ENCODE measurements around the gene ZNF512.
A peak's percentile ranks its signal among the peaks of the same experiment; 100 is the strongest.

The ZNF512 gene

DNA sequence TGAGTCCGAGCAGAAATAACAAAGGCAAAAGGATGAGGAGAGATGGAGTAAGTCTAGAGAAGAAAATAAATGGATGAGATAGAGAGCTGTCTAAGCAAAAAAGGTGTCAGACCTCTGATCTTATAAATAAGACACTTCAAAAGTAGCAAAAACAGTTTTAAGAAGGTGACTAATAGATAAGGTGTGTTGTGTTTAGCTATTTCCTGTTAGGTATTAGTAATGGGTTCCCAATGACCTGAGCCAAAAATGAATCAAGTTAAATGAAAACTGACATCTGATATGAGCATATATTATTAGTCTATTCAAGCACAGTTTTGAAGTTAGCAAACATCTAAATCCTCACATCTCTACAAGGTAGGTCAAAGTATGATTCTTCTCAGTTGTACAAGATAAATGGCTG lies 69.9 kb downstream of the ZNF512 start:
- Histone ChIP-seq H3K27ac (ENCODE audit: low read length) (no peak overlapping the region), H3K36me3 (ENCODE audit: control insufficient read depth, insufficient read depth, low read length) (peaks cover 21% of the 10 kb centered on the region; the same call in 1 of the 2 replicates), H3K4me1 (ENCODE audit: control insufficient read depth, insufficient read depth, low read length) (no peaks in the 10 kb centered on the region), H3K4me3 (ENCODE audit: low read length) (no peak overlapping the region), H3K9me3 (ENCODE audit: control insufficient read depth, insufficient read depth, low read length) (no peaks in the 10 kb centered on the region), H3K27me3 (ENCODE audit: control insufficient read depth, insufficient read depth, low read length) (no peaks in the 10 kb centered on the region)
- WGBS (ENCODE audit: insufficient coverage, insufficient read length), result 100% methylated on average over 1 of the region's 1 CpG
- no peak for DNase-seq (ENCODE audit: low read depth, low spot score)

DNA sequence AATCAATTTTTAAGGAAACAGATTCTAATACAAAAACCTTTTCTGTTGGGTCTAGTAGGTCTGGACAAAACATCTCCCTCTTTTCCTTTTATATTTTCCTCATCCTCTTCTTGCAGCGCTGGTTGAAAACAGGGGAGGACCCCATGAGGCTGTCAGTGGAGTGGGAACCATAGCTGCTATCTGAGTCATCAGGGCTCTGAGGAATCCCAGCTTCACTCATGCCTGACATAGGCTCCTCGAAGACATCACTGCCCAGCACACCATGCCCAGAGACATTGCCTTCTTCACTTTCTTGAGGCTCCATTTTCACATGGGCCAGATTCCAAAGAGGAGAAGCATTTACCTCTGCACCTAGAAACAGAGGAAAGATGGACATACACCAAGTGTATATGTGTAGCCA lies 70.6 kb downstream of the ZNF512 start:
- Histone ChIP-seq H3K27me3 (ENCODE audit: control insufficient read depth, insufficient read depth, low read length) (no peaks in the 10 kb centered on the region), H3K9me3 (ENCODE audit: control insufficient read depth, insufficient read depth, low read length) (no peaks in the 10 kb centered on the region), H3K4me3 (ENCODE audit: low read length) (no peak overlapping the region), H3K36me3 (ENCODE audit: control insufficient read depth, insufficient read depth, low read length) (peaks cover 15% of the 10 kb centered on the region; the same call in 1 of the 2 replicates), H3K27ac (ENCODE audit: low read length) (no peak overlapping the region), H3K4me1 (ENCODE audit: control insufficient read depth, insufficient read depth, low read length) (no peaks in the 10 kb centered on the region)
- WGBS (ENCODE audit: insufficient coverage, insufficient read length), result no CpG with 5 or more reads among the region's 2 CpGs
- DNase-seq (ENCODE audit: low read depth, low spot score), result no peak

DNA sequence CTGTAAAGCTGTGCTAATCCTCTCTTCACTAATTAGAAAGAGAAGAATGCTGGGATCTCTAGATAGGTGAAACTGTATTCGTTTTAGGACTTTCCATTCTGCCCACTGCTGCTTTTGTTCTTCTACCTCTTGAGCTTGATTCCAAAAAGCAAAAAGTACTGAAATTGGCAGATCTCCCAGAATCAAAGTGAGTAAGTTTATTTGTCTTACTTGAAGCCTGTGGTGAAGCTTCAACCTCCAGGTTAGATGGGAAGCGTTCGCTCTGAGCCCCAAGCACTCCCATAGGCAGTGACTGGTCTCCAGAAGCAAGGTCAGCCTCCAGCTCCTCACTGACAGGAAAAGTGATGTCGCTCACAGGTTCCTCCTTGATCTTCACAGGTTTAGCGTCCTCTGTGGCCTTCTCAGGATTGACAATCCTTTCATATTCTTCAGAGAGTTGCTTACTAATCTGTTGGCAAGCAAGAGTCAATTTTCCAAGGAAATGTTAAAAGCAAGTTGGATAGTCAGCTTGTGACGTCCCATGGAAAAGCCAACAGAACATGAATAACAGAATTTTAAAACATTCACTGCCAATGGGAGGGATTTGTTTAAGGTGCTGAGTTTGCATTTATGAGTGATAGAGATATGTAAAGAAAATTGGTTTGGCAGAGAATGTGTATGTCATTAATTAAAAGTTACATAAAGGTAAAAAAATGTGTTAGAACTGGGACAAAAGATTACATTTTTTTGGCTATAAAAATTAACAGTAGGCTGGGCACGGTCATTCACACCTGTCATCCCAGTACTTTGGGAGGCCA lies 72.5 kb downstream of the ZNF512 start:
- H3K9me3 ChIP-seq (ENCODE audit: control insufficient read depth, insufficient read depth, low read length), result no peaks in the 10 kb centered on the region
- H3K27me3 ChIP-seq (ENCODE audit: control insufficient read depth, insufficient read depth, low read length), result no peaks in the 10 kb centered on the region
- DNase-seq (ENCODE audit: low read depth, low spot score), result no peak
- peaks cover 15% of the 10 kb centered on the region; the same call in 1 of the 2 replicates for H3K36me3 ChIP-seq (ENCODE audit: control insufficient read depth, insufficient read depth, low read length)
- no CpG with 5 or more reads among the region's 7 CpGs for WGBS (ENCODE audit: insufficient coverage, insufficient read length)
- no peak overlapping the region for H3K4me3 ChIP-seq (ENCODE audit: low read length)
- H3K4me1 ChIP-seq (ENCODE audit: control insufficient read depth, insufficient read depth, low read length), result no peaks in the 10 kb centered on the region
- H3K27ac ChIP-seq (ENCODE audit: low read length), result no peak overlapping the region

DNA sequence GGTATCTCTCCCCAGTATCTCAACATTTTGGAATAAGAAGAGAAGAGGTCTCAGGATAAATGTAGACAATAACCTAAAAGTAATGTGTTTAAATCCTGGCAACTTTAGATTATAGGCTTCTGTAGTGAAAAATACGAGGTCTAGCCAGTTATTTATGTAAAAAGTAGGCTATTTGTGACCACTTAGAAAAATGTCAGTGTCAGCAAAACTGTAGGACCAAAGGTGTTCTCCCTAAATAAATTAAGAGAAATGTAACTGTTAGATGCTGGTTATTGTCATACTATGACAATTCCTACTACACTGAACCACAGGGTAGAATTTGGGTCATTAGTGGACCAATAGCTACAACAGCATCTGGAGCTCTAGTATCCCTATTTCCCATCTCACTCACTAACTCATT lies 78.5 kb downstream of the ZNF512 start:
- WGBS (ENCODE audit: insufficient coverage, insufficient read length), result no CpG with 5 or more reads among the region's 1 CpG
- H3K36me3 ChIP-seq (ENCODE audit: control insufficient read depth, insufficient read depth, low read length), result peaks cover 4% of the 10 kb centered on the region; the same call in 1 of the 2 replicates

DNA sequence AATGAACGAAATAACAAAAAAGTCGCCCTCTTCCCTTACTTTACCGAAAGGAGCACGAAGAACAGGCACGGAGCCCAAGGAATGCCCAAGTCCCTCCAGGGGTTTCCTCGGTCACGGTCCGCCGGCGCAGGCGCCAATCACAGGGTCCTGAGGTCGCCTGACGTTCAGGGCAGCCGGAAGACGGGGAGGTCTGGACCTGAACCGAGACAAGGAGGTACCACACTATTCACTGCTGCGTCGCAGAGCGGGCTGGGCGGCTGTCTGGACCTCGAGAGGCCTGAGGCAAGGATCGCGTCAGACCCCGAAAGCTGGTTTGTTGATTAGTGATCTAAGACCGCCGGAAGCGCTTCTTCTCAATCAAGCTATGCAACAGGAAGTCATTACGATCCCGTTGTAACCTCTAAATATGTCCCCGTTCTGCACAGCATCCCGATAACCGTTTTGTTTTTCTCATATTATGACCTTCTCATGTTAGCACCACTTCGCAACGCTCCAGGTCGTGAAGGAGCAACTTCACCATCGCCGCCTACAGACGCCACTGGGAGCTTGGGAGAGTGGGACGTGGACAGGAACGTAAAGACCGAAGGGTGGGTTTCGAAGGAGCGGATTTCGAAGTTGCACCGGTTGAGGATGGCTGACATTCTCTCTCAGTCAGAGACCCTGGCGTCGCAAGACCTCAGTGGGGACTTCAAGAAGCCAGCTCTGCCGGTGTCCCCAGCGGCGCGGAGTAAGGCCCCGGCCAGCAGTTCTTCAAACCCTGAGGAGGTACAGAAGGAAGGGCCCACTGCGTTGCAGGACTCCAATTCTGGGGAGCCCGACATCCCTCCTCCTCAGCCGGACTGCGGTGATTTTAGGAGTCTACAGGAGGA lies 80.7 kb downstream of the ZNF512 start, which contains the start of the genes SLC4A1AP and SUPT7L:
TSS of gene SLC4A1AP (plus strand) at position 605 of the 869 bp plus-strand sequence. CDS start at position 631, 26 bp downstream.
TSS of gene SUPT7L (minus strand) at position 330 of the 869 bp plus-strand sequence. CDS start 1,422 bp downstream, outside the sequence.
- peak; percentile 55 for DNase-seq (ENCODE audit: low read depth, low spot score)
- no peaks in the 10 kb centered on the region for H3K4me1 ChIP-seq (ENCODE audit: control insufficient read depth, insufficient read depth, low read length)
- no peaks in the 10 kb centered on the region for H3K36me3 ChIP-seq (ENCODE audit: control insufficient read depth, insufficient read depth, low read length)
- H3K27me3 ChIP-seq (ENCODE audit: control insufficient read depth, insufficient read depth, low read length), result no peaks in the 10 kb centered on the region
- no peaks in the 10 kb centered on the region for H3K9me3 ChIP-seq (ENCODE audit: control insufficient read depth, insufficient read depth, low read length)
- no peak within 1 kb of the TSS for H3K27ac ChIP-seq (ENCODE audit: low read length)
- peak within 1 kb of the TSS; percentile 72 for H3K4me3 ChIP-seq (ENCODE audit: low read length)
- no CpG with 5 or more reads among the region's 56 CpGs for WGBS (ENCODE audit: insufficient coverage, insufficient read length)

More for the DNA sequence above, 78.5 kb downstream of the ZNF512 start:
- no peaks in the 10 kb centered on the region for H3K4me1 ChIP-seq (ENCODE audit: control insufficient read depth, insufficient read depth, low read length)
- DNase-seq (ENCODE audit: low read depth, low spot score), result no peak
- no peaks in the 10 kb centered on the region for H3K9me3 ChIP-seq (ENCODE audit: control insufficient read depth, insufficient read depth, low read length)
- no peaks in the 10 kb centered on the region for H3K27me3 ChIP-seq (ENCODE audit: control insufficient read depth, insufficient read depth, low read length)
- no peak overlapping the region for H3K4me3 ChIP-seq (ENCODE audit: low read length)
- H3K27ac ChIP-seq (ENCODE audit: low read length), result no peak overlapping the region

DNA sequence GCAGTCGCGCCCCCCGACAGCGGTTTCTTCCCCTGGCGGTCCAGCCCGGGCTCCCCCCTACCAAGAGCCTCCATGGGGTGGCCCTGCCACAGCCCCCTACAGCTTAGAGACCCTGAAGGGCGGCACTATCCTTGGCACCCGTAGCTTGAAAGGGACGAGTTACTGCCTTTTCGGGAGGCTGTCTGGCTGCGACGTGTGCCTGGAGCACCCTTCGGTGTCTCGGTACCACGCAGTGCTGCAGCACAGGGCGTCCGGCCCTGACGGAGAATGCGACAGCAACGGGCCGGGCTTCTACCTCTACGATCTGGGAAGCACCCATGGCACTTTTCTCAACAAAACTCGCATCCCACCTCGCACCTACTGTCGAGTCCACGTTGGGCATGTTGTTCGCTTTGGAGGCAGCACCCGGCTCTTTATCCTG lies 81.3 kb downstream of the ZNF512 start:
- no CpG with 5 or more reads among the region's 28 CpGs for WGBS (ENCODE audit: insufficient coverage, insufficient read length)
- Histone ChIP-seq H3K36me3 (ENCODE audit: control insufficient read depth, insufficient read depth, low read length) (no peaks in the 10 kb centered on the region), H3K27ac (ENCODE audit: low read length) (no peak overlapping the region), H3K4me1 (ENCODE audit: control insufficient read depth, insufficient read depth, low read length) (no peaks in the 10 kb centered on the region), H3K4me3 (ENCODE audit: low read length) (peak overlapping the region; percentile 72), H3K27me3 (ENCODE audit: control insufficient read depth, insufficient read depth, low read length) (no peaks in the 10 kb centered on the region), H3K9me3 (ENCODE audit: control insufficient read depth, insufficient read depth, low read length) (no peaks in the 10 kb centered on the region)
- no peak for DNase-seq (ENCODE audit: low read depth, low spot score)

DNA sequence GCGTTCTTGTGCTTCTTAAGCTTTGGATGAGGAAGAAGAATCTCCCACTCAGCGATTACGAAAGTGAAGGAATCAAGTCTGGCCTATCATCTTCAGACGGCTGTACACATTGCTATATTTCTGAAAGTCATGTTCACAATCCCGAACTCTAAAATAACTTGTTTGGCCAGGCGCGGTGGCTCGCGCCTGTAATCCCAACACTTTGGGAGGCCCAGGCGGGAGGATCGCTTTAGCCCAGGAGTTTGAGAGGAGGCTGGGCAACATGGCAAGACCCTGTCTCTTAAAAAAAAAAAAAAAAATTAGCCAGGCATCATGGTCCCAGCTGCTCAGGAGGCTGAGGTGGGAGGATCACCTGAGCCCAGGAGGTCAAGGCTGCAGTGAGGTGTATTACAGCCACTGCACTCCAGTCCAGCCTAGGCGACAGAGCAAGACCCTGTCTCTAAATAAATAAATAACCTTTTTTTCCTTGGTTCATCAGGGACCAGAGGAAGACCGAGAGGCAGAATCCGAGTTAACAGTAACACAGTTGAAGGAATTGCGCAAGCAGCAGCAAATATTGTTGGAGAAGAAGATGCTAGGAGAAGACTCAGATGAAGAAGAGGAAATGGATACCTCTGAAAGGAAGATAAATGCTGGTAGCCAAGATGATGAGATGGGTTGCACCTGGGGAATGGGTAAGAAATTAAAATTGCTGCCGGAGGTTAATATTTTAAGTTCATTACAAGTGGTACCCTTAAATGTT lies 82.0 kb downstream of the ZNF512 start:
- Histone ChIP-seq H3K27ac (ENCODE audit: low read length) (no peak overlapping the region), H3K36me3 (ENCODE audit: control insufficient read depth, insufficient read depth, low read length) (no peaks in the 10 kb centered on the region)

DNA sequence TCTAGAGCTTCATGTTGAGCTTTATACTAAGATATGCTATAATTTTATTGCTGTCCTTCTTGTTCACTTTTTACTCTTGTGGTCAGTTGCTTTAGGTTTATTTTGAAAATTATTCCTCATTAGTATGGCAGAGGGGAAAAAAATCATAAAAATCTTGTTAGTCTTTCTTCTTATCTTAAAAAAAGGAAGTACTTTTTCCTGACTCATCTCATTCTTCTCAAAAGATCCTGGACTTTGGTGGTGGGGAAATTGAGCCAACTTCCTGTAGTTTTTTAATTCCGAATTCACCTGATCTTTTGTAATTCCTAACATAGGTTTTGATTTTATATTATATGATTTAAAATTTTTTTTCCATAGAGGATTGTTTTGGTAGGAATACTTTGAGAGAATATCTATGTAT lies 84.6 kb downstream of the ZNF512 start:
- no peak overlapping the region for H3K27ac ChIP-seq (ENCODE audit: low read length)
- no CpG with 5 or more reads among the region's 1 CpG for WGBS (ENCODE audit: insufficient coverage, insufficient read length)

More for the DNA sequence above, 82.0 kb downstream of the ZNF512 start:
- DNase-seq (ENCODE audit: low read depth, low spot score), result no peak
- Histone ChIP-seq H3K9me3 (ENCODE audit: control insufficient read depth, insufficient read depth, low read length) (no peaks in the 10 kb centered on the region), H3K27me3 (ENCODE audit: control insufficient read depth, insufficient read depth, low read length) (no peaks in the 10 kb centered on the region), H3K4me3 (ENCODE audit: low read length) (peak overlapping the region; percentile 72; the same call in 1 of the 2 replicates), H3K4me1 (ENCODE audit: control insufficient read depth, insufficient read depth, low read length) (no peaks in the 10 kb centered on the region)
- WGBS (ENCODE audit: insufficient coverage, insufficient read length), result no CpG with 5 or more reads among the region's 16 CpGs

DNA sequence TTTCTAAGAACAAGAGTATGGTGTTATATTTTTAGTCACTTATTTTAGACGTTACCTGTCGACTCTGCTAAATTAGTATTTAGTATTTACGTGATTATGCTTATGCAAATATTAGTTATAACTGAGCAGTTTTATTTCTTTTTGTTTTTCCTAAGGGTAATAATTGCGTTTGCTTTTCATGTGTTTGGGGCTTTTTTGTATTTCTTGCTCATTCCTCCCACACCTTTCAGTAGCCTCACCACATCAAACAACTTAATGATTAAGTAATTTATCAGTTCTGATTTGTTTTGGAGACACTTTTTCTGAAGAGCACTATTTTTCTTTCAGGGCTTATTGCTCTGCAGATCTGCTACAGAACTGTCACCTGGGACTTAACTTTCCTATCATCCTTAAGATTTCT lies 88.4 kb downstream of the ZNF512 start:
- H3K36me3 ChIP-seq (ENCODE audit: control insufficient read depth, insufficient read depth, low read length), result peaks cover 3% of the 10 kb centered on the region; the same call in 1 of the 2 replicates
- H3K27ac ChIP-seq (ENCODE audit: low read length), result no peak overlapping the region
- H3K4me3 ChIP-seq (ENCODE audit: low read length), result no peak overlapping the region
- H3K4me1 ChIP-seq (ENCODE audit: control insufficient read depth, insufficient read depth, low read length), result no peaks in the 10 kb centered on the region
- no peak for DNase-seq (ENCODE audit: low read depth, low spot score)
- no CpG with 5 or more reads among the region's 4 CpGs for WGBS (ENCODE audit: insufficient coverage, insufficient read length)
- no peaks in the 10 kb centered on the region for H3K27me3 ChIP-seq (ENCODE audit: control insufficient read depth, insufficient read depth, low read length)
- H3K9me3 ChIP-seq (ENCODE audit: control insufficient read depth, insufficient read depth, low read length), result no peaks in the 10 kb centered on the region

More for the DNA sequence above, 84.6 kb downstream of the ZNF512 start:
- Histone ChIP-seq H3K27me3 (ENCODE audit: control insufficient read depth, insufficient read depth, low read length) (no peaks in the 10 kb centered on the region), H3K36me3 (ENCODE audit: control insufficient read depth, insufficient read depth, low read length) (no peaks in the 10 kb centered on the region), H3K4me1 (ENCODE audit: control insufficient read depth, insufficient read depth, low read length) (no peaks in the 10 kb centered on the region), H3K4me3 (ENCODE audit: low read length) (no peak overlapping the region), H3K9me3 (ENCODE audit: control insufficient read depth, insufficient read depth, low read length) (no peaks in the 10 kb centered on the region)
- no peak for DNase-seq (ENCODE audit: low read depth, low spot score)
